K562 (cell line): ENCODE results near the gene FNBP1. TPM values are rescaled to one million over a fixed set of nuclear protein-coding genes. Genes with fewer than 3 reads are reported as not detected.

Source experiments
- CHCHD3 ChIP-seq: fragments of 250-450 bp; sonication (Bioruptor Pico); IDR thresholded peaks from 2 replicates; pipeline ENCODE4 v2.1.2; 2022; ENCODE audit warnings: mild to moderate bottlenecking
- ETS2 ChIP-seq: IDR thresholded peaks from 2 replicates; pipeline ENCODE4 v1.6.1; 2016; ENCODE audit warnings: borderline replicate concordance, missing genetic modification characterization, mild to moderate bottlenecking, moderate library complexity, missing compliant biosample characterization; ENCODE audit not compliant: poor library complexity, severe bottlenecking
- ETV6 ChIP-seq, 3 experiments: fragments of 150-350 bp in 1 of 3; sonication (generic) in 1 of 3; formaldehyde crosslinking in 1 of 3; IDR thresholded peaks; 2 replicates each; pipeline versions ENCODE4 v1.6.1 to v1.8.0; 2014 to 2022; ENCODE audit warnings: borderline replicate concordance in 2 of 3, low read depth in 2 of 3, antibody characterized with exemption in 1 of 3, low read length in 1 of 3, mild to moderate bottlenecking in 1 of 3, missing genetic modification reagents in 1 of 3
- HMG20A ChIP-seq: fragments of 450-650 bp; formaldehyde crosslinking; conservative IDR thresholded peaks from 2 replicates; pipeline ENCODE4 v1.4.0; 2020; ENCODE audit warnings: mild to moderate bottlenecking, mixed read lengths
- ILK ChIP-seq: fragments of 450-650 bp; IDR thresholded peaks from 2 replicates; pipeline ENCODE4 v1.6.1; 2016; ENCODE audit warnings: missing genetic modification characterization, low read depth, mild to moderate bottlenecking, missing compliant biosample characterization, moderate library complexity, borderline replicate concordance
- IRF2 ChIP-seq: sonication (generic); formaldehyde crosslinking; IDR thresholded peaks from 2 replicates; pipeline ENCODE4 v1.8.1; 2022; ENCODE audit warnings: mild to moderate bottlenecking, missing genetic modification reagents
- KAT8 ChIP-seq: fragments of 450-650 bp; IDR thresholded peaks from 2 replicates; pipeline ENCODE4 v1.6.1; 2016; ENCODE audit warnings: low read depth, mild to moderate bottlenecking
- PML ChIP-seq: IDR thresholded peaks from 2 replicates; pipeline ENCODE4 v1.6.1; 2012; ENCODE audit warnings: low read length, inconsistent platforms
- RAD51 ChIP-seq: fragments of 450-650 bp; IDR thresholded peaks from 2 replicates; pipeline ENCODE4 v1.7.1; 2016; ENCODE audit warnings: low read depth, mild to moderate bottlenecking, borderline replicate concordance
- SAFB ChIP-seq: fragments of 200-400 bp; formaldehyde crosslinking; IDR thresholded peaks from 2 replicates; pipeline ENCODE4 v1.6.1; 2017; ENCODE audit warnings: low read depth, low read length, borderline replicate concordance
- SIN3A ChIP-seq, 2 experiments: fragments of 150-350 bp in 1 of 2; IDR thresholded peaks; 2 replicates each; pipeline ENCODE4 v1.6.1; 2011 to 2016; ENCODE audit warnings: borderline replicate concordance in 2 of 2, low read depth in 2 of 2, low read length in 2 of 2, mild to moderate bottlenecking in 2 of 2, moderate library complexity in 2 of 2; ENCODE audit not compliant: control insufficient read depth in 1 of 2
- SMARCA4 ChIP-seq: fragments of 450-650 bp; IDR thresholded peaks from 2 replicates; pipeline ENCODE4 v1.6.1; 2016
- SP1 ChIP-seq: sonication (generic); formaldehyde crosslinking; IDR thresholded peaks from 2 replicates; pipeline ENCODE4 v1.8.1; 2022; ENCODE audit warnings: mild to moderate bottlenecking, missing genetic modification reagents
- ZNF140 ChIP-seq: fragments of 250-450 bp; sonication (Bioruptor Pico); IDR thresholded peaks from 2 replicates; pipeline ENCODE4 v1.8.0; 2021; ENCODE audit warnings: moderate library complexity, mild to moderate bottlenecking, inconsistent platforms
- ZNF217 ChIP-seq: sonication (generic); formaldehyde crosslinking; IDR thresholded peaks from 2 replicates; pipeline ENCODE4 v1.8.0; 2022; ENCODE audit warnings: mild to moderate bottlenecking, missing genetic modification reagents
- ZNF324 ChIP-seq: fragments of 250-450 bp; sonication (Bioruptor Pico); IDR thresholded peaks from 2 replicates; pipeline ENCODE4 v1.4.0; 2020; ENCODE audit warnings: mild to moderate bottlenecking
- ZZZ3 ChIP-seq: fragments of 450-650 bp; IDR thresholded peaks from 2 replicates; pipeline ENCODE4 v1.6.1; 2016; ENCODE audit warnings: antibody characterized with exemption, mild to moderate bottlenecking, moderate library complexity
- polyA plus RNA-seq, 8 experiments: library from polyadenylated mRNA; depleted of rRNA in 4 of 8; stranded (reverse) in 5 of 8; unstranded in 3 of 8; fragments of >200 nt; fragmentation: Nextera tagmentation in 2 of 8; fragmentation: Illumina TruSeq in 1 of 8; extraction: Ambion mirVana in 2 of 8; extraction: Trizol in 1 of 8; gene quantifications; 2 replicates each; pipeline versions ENCODE4 v1.2.1 to v1.2.3, GENCODE V29; 2011 to 2014; ENCODE audit warnings: inconsistent platforms in 1 of 8, missing spikeins in 1 of 8
- total RNA-seq, 7 experiments: library from RNA; depleted of rRNA in 6 of 7; stranded (reverse); fragments of >200 nt in 6 of 7; fragmentation: Illumina TruSeq in 2 of 7; extraction: Trizol in 2 of 7; gene quantifications; 2 replicates each; pipeline versions ENCODE4 v1.2.1 to v1.2.3, GENCODE V29; 2011 to 2021; ENCODE audit warnings: low replicate concordance in 1 of 7
- TF ChIP-seq, protein P1 (sequence below): fragments of 200-400 bp; formaldehyde crosslinking; IDR thresholded peaks from 2 replicates; pipeline ENCODE4 v1.6.1; 2017; ENCODE audit warnings: mild to moderate bottlenecking, low read depth, low read length, moderate library complexity
- TF ChIP-seq, protein P2 (sequence below): fragments of 250-450 bp; sonication (Bioruptor Pico); IDR thresholded peaks from 2 replicates; pipeline ENCODE4 v1.5.0; 2021; ENCODE audit warnings: mild to moderate bottlenecking, moderate library complexity
- TF ChIP-seq, protein P3 (sequence below): fragments of 450-650 bp; formaldehyde crosslinking; IDR thresholded peaks from 2 replicates; pipeline ENCODE4 v1.4.0; 2022; ENCODE audit warnings: missing genetic modification characterization

The FNBP1 gene
- total and polyA plus RNA-seq, 9 of the 15 experiments (the other 6 are each of a cell fraction or from before 2014, with no cell fraction given) = 1.8 to 14.9 (median 7.6) TPM

DNA sequence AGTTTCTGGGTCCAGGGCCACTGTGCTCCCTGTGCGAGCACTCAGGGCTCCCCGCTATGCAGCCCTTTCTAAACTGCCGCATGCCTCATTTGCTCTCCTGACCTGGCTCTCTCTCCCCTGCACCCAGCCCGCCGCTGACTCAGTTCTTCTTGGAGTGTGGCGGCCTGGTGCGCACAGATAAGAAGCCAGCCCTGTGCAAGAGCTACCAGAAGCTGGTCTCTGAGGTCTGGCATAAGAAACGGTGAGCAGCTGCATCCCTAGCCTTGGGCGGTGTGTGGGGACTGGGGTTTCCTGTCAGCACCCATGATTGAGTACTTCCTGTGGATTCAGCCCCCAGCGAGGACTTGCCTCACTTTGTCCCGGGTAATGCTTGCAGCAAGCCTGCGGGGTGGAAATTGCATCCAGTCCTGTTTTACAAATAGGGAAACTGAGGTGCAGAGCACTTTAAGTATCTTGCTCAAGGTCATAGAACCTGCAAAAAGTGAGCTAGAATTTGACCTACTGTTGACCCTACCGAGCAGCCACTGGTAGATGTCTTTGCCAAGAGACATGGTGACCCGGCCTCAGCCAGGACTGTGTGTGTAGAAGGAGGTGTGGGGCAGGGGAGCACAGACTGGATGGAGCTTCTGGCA is 179.8 kb downstream of the FNBP1 start (continued):
- TF ChIP-seq, protein P1, sequence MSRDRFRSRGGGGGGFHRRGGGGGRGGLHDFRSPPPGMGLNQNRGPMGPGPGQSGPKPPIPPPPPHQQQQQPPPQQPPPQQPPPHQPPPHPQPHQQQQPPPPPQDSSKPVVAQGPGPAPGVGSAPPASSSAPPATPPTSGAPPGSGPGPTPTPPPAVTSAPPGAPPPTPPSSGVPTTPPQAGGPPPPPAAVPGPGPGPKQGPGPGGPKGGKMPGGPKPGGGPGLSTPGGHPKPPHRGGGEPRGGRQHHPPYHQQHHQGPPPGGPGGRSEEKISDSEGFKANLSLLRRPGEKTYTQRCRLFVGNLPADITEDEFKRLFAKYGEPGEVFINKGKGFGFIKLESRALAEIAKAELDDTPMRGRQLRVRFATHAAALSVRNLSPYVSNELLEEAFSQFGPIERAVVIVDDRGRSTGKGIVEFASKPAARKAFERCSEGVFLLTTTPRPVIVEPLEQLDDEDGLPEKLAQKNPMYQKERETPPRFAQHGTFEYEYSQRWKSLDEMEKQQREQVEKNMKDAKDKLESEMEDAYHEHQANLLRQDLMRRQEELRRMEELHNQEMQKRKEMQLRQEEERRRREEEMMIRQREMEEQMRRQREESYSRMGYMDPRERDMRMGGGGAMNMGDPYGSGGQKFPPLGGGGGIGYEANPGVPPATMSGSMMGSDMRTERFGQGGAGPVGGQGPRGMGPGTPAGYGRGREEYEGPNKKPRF = no peak
- peak; percentile 100 for TF ChIP-seq ETS2
- no peak for TF ChIP-seq ZNF217 (CRISPR knock-in tag)
- TF ChIP-seq, protein P2, sequence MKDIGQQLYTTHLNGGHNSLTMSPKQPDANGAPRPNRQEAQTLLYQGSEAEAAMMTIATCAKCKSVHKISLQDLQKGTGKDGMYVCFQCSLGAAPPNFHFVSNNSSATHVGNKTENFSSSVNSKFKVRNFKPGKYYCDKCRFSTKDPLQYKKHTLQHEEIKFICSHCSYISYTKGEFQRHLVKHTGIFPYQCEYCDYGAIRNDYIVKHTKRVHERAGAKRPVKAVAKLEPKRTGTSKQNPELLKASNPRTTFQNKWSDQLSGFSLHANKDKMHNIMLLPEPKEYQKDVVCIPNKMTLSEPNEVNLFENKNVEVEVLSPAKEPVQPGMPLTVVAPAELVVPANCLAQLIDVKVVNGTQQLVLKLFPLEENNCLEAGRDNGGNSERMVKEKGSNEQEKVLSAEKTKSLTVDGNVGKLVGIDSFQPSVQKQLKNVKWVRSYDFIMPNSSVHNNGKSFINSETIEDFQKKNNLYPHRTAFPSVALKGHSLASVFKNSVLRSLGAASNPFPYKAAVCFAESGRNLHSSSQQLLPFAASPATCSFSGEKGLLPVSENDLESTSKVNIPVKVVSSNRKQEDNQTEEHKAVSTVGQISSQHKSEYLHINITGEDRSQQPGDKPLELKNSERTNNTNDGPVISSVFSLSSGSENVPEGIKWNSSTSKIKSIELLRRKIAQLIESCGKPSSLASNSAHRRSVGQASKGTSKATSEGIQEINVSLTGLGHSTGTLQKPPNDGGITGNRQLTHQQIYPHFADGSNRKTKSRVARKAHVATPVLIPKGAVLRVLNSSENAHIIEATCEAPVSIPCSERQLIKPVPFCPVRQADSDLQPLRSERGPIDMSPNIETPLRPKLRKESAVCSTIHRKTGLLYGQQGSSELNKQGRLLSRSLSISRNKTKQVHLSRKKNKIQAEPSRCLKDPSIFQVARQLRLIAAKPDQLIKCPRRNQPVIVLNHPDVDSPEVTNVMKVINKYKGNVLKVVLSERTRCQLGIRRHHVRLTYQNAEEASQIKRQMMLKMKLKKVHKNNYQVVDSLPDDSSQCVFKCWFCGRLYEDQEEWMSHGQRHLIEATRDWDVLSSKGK = no peak
- TF ChIP-seq SIN3A (IDR thresholded peaks at IDR 0.05; ENCODE audit: borderline replicate concordance in 2 of 2, control insufficient read depth in 1 of 2, low read depth in 2 of 2, low read length in 2 of 2) = peak in 1 of 2 experiments; percentile 52; a peak in 1 of 4 replicates
- no peak for TF ChIP-seq HMG20A
- TF ChIP-seq, protein P3, sequence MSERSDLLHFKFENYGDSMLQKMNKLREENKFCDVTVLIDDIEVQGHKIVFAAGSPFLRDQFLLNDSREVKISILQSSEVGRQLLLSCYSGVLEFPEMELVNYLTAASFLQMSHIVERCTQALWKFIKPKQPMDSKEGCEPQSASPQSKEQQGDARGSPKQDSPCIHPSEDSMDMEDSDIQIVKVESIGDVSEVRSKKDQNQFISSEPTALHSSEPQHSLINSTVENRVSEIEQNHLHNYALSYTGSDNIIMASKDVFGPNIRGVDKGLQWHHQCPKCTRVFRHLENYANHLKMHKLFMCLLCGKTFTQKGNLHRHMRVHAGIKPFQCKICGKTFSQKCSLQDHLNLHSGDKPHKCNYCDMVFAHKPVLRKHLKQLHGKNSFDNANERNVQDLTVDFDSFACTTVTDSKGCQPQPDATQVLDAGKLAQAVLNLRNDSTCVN (CRISPR knock-in tag) = peak; percentile 47; the same call in 1 of the 2 replicates
- no peak for TF ChIP-seq ZZZ3
- no peak for TF ChIP-seq RAD51
- TF ChIP-seq SP1 (CRISPR knock-in tag) = peak; percentile 94
- 0 out of 2 replicates have a peak, but pooled peaks have one; percentile 58 for TF ChIP-seq ILK (tag)
- TF ChIP-seq SMARCA4 = no peak
- TF ChIP-seq KAT8 = no peak
- no peak for TF ChIP-seq ZNF140
- TF ChIP-seq PML = peak; percentile 99
- TF ChIP-seq IRF2 (CRISPR knock-in tag) = no peak
- TF ChIP-seq ZNF324 (CRISPR knock-in tag) = peak; percentile 61
- no peak for TF ChIP-seq SAFB
- no peak; a peak in 1 of 4 replicates for TF ChIP-seq ETV6 (IDR thresholded peaks at IDR 0.05; ENCODE audit: borderline replicate concordance in 1 of 2, low read depth in 2 of 2, low read length in 1 of 2)
- TF ChIP-seq ETV6 (CRISPR knock-in tag; IDR thresholded peaks at IDR 0.05; ENCODE audit: borderline replicate concordance) = no peak
- TF ChIP-seq CHCHD3 (CRISPR knock-in tag) = peak; percentile 13; the same call in 1 of the 2 replicates
